ENCODE results near the gene EPB42.

GRCh38 chr15:43196760-43197548, 23.9 kb downstream of the EPB42 start:
- TF ChIP-seq, protein P1, sequence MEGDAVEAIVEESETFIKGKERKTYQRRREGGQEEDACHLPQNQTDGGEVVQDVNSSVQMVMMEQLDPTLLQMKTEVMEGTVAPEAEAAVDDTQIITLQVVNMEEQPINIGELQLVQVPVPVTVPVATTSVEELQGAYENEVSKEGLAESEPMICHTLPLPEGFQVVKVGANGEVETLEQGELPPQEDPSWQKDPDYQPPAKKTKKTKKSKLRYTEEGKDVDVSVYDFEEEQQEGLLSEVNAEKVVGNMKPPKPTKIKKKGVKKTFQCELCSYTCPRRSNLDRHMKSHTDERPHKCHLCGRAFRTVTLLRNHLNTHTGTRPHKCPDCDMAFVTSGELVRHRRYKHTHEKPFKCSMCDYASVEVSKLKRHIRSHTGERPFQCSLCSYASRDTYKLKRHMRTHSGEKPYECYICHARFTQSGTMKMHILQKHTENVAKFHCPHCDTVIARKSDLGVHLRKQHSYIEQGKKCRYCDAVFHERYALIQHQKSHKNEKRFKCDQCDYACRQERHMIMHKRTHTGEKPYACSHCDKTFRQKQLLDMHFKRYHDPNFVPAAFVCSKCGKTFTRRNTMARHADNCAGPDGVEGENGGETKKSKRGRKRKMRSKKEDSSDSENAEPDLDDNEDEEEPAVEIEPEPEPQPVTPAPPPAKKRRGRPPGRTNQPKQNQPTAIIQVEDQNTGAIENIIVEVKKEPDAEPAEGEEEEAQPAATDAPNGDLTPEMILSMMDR (optimal IDR thresholded peaks at IDR 0.05 in 1 of 3, IDR thresholded peaks at IDR 0.05 in 1 of 3, conservative IDR thresholded peaks at IDR 0.05 in 1 of 3; ENCODE audit: extremely low read depth in 1 of 3, insufficient read depth in 2 of 3, low read length in 3 of 3) = no peak
- TF ChIP-seq EZH2 (IDR thresholded peaks at IDR 0.05; ENCODE audit: low read length) = no peak
